Gastroesophageal sphincter (tissue), 4 donors: ENCODE results near the gene NTRK3. TPM values are rescaled to one million over a fixed set of nuclear protein-coding genes. Genes with fewer than 3 reads are reported as not detected.

ENCODE experiments used
- ATAC-seq: fragments of 150-250 bp; one replicate; pipeline ENCODE4 v1.9.1; 2016; ENCODE audit warnings: mild to moderate bottlenecking, moderate library complexity
- H3K27ac ChIP-seq, 4 donors: fragments of 200-600 bp; sonication (generic) in 3 of 4; 1 replicate in 3 of 4; 2 replicates in 1 of 4; pipeline ENCODE4 v1.5.1; 2016 to 2019
- H3K27me3 ChIP-seq: fragments of 200-600 bp; sonication (generic); one replicate; pipeline ENCODE4 v1.5.1; 2019
- H3K36me3 ChIP-seq, 2 donors: fragments of 200-600 bp; sonication (generic); one replicate each; pipeline ENCODE4 v1.5.1; 2019; ENCODE audit warnings: control low read depth in 1 of 2
- H3K4me1 ChIP-seq, 3 donors: fragments of 200-600 bp; sonication (generic); 1 replicate in 2 of 3; 2 replicates in 1 of 3; pipeline ENCODE4 v1.5.1; 2016 to 2019; ENCODE audit warnings: control low read depth in 2 of 3
- H3K4me3 ChIP-seq, 2 donors: fragments of 200-600 bp; sonication (generic); one replicate each; pipeline ENCODE4 v1.5.1; 2019; ENCODE audit warnings: mild to moderate bottlenecking in 1 of 2, moderate library complexity in 1 of 2
- H3K9me3 ChIP-seq, 3 donors: fragments of 200-600 bp; sonication (generic); one replicate each; pipeline ENCODE4 v1.5.1; 2017 to 2019; ENCODE audit warnings: control low read depth in 2 of 3
- CTCF ChIP-seq, 4 experiments: fragments of 200-600 bp in 2 of 4; fragments of 450-650 bp in 2 of 4; sonication (generic) in 1 of 4; IDR thresholded peaks; one replicate each; pipeline ENCODE4 v1.5.1; 2017 to 2019; ENCODE audit warnings: antibody characterized with exemption in 4 of 4, mild to moderate bottlenecking in 2 of 4, moderate library complexity in 2 of 4
- EP300 ChIP-seq: sonication (generic); formaldehyde crosslinking; IDR thresholded peaks from one replicate; pipeline ENCODE4 v1.6.1; 2017; ENCODE audit warnings: antibody characterized with exemption, mild to moderate bottlenecking
- POLR2A ChIP-seq, 2 donors: fragments of 450-650 bp; IDR thresholded peaks; one replicate each; pipeline ENCODE4 v1.6.1; 2017; ENCODE audit warnings: antibody characterized with exemption in 2 of 2, mild to moderate bottlenecking in 2 of 2, moderate library complexity in 1 of 2
- POLR2AphosphoS5 ChIP-seq: sonication (generic); formaldehyde crosslinking; IDR thresholded peaks from one replicate; pipeline ENCODE4 v1.6.1; 2017; ENCODE audit warnings: antibody characterized with exemption
- WGBS, 2 donors: methylation state at CpG; one replicate each; pipeline ENCODE4 v1.1.5; 2018; ENCODE audit warnings: low coverage in 1 of 2; 5-methylcytosine and 5-hydroxymethylcytosine counted together
- total RNA-seq, 4 donors: library from RNA; depleted of rRNA; stranded (reverse); fragments of >200 nt; gene quantifications; one replicate each; pipeline ENCODE4 v1.1.0, GENCODE V29; 2016

Gene NTRK3
- total RNA-seq, 4 donors from 2014 or later: 0.47 to 4.3 (median 1.5) TPM

GRCh38 chr15:88233921-88234320, 22.6 kb downstream of the NTRK3 start:
- Histone ChIP-seq H3K27me3 (peaks cover 2% of the 10 kb centered on the region), H3K4me3 (no peak overlapping the region), H3K4me1 (no peaks in the 10 kb centered on the region), H3K36me3 (no peaks in the 10 kb centered on the region), H3K27ac (no peak overlapping the region), H3K9me3 (peaks cover 0 to 4% (median 0%) of the 10 kb centered on the region in 3 donors)
- TF ChIP-seq EP300 (no peak), POLR2AphosphoS5 (no peak), CTCF (IDR thresholded peaks at IDR 0.05) (no peak), POLR2A (IDR thresholded peaks at IDR 0.05) (no peak)
- no peak for ATAC-seq
- 89 to 95% methylated on average over 7 to 9 of the region's 9 CpGs for WGBS, 2 donors

- Histone ChIP-seq H3K27me3 (peaks cover 8% of the 10 kb centered on the region), H3K4me3 (no peak overlapping the region), H3K36me3 (no peaks in the 10 kb centered on the region), H3K9me3 (peaks cover 0 to under 1% (median 0%) of the 10 kb centered on the region in 3 donors), H3K4me1 (no peaks in the 10 kb centered on the region), H3K27ac (no peak overlapping the region)
- TF ChIP-seq EP300: no peak
- TF ChIP-seq CTCF (IDR thresholded peaks at IDR 0.05): no peak
- no peak for TF ChIP-seq POLR2AphosphoS5
- TF ChIP-seq POLR2A (IDR thresholded peaks at IDR 0.05): no peak
- ATAC-seq: no peak
- 55% methylated on average over 4 of the region's 4 CpGs; no CpG with 5 or more reads in 1 of the 2 donors for WGBS, 2 donors
Observed at GRCh38 chr15:88232771-88233201, 23.8 kb downstream of the NTRK3 start.

DNA sequence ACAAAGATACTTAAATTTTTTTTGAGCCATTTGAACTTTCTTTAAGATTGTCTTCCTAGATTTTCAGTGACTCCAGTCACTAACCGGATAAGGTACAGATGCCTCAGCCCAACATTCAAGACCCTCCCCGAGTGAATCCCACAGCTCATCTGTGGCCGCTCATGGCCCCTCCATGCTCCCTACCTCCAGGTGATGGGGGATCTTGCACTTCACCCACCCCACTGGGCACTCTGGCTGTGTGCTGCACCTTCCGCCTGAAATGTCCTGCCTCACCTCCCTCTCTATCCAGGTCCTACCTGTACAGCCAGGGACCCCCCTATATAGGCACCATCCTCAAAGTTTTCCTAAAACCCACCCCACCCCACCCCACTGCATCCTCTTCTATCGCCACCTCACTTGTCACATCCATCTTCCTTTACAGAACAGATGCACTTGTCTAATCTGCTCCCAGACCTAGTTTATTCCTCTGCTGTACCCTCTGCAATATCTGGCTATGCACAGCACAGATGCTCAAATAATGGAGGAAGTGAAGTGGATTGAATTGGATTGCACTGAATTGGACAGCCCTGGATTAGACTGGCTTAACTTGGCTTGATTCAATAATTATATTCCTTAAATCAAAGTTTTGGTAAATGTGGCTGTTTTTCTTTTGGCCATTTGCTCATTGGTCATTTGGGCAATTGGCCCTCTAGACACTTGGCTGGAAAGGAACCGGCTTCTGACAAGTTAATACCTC, 24.5 kb downstream of the NTRK3 start:
- TF ChIP-seq EP300 (no peak), CTCF (IDR thresholded peaks at IDR 0.05) (no peak), POLR2A (IDR thresholded peaks at IDR 0.05) (no peak), POLR2AphosphoS5 (no peak)
- WGBS, 2 donors: 79 to 92% methylated on average over 5 to 6 of the region's 6 CpGs
- H3K9me3 ChIP-seq: no peaks in the 10 kb centered on the region
- peaks cover 8% of the 10 kb centered on the region for H3K27me3 ChIP-seq
- no peak overlapping the region for H3K4me3 ChIP-seq
- ATAC-seq: no peak
- no peak overlapping the region for H3K27ac ChIP-seq
- H3K4me1 ChIP-seq: no peaks in the 10 kb centered on the region
- no peaks in the 10 kb centered on the region for H3K36me3 ChIP-seq

- no peaks in the 10 kb centered on the region for H3K4me1 ChIP-seq
- no peaks in the 10 kb centered on the region for H3K36me3 ChIP-seq
- H3K27me3 ChIP-seq: peaks cover 8% of the 10 kb centered on the region
- no peaks in the 10 kb centered on the region for H3K9me3 ChIP-seq
- H3K4me3 ChIP-seq: no peak overlapping the region
- WGBS, 2 donors: 53 to 56% methylated on average over 2 of the region's 2 CpGs
- ATAC-seq: no peak
- TF ChIP-seq CTCF (IDR thresholded peaks at IDR 0.05): no peak
- no peak for TF ChIP-seq POLR2AphosphoS5
- no peak for TF ChIP-seq EP300
- TF ChIP-seq POLR2A (IDR thresholded peaks at IDR 0.05): no peak
- H3K27ac ChIP-seq: no peak overlapping the region
Observed at GRCh38 chr15:88230823-88231222, 25.7 kb downstream of the NTRK3 start.

DNA sequence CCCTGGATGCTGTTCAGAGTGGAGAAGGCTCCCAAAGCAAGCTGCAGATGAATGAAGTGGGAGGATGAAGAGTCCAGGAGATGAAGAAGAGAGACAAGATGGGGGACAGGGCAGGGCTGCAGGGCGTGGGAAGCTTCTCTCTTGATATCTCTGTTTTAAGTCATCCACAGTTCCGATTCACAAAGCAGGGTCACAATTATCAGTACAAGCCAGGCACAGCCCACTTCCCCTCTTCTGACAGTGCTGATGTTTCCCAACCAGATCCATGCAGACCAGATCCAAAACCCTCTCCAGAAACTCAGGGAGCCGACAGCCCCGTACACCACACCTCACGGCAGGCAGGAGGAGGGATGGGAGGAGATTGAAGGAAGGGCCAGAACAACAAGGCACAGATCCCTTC, 31.1 kb downstream of the NTRK3 start:
- WGBS, 2 donors: 56 to 83% methylated on average over 2 to 3 of the region's 5 CpGs
- H3K36me3 ChIP-seq: no peaks in the 10 kb centered on the region
- no peak for TF ChIP-seq EP300
- TF ChIP-seq CTCF (IDR thresholded peaks at IDR 0.05): no peak
- TF ChIP-seq POLR2A (IDR thresholded peaks at IDR 0.05): no peak
- no peak for TF ChIP-seq POLR2AphosphoS5
- no peak overlapping the region for H3K27ac ChIP-seq
- H3K9me3 ChIP-seq: no peaks in the 10 kb centered on the region
- H3K4me3 ChIP-seq: no peak overlapping the region
- peaks cover 8% of the 10 kb centered on the region for H3K27me3 ChIP-seq
- no peaks in the 10 kb centered on the region for H3K4me1 ChIP-seq
- ATAC-seq: no peak
